ENCODE measurements around the gene LDLRAD2. TPM values are rescaled to one million over a fixed set of nuclear protein-coding genes. Genes with fewer than 3 reads are reported as not detected.
"Not testable (repeated sequence)": the region's sequence is repeated elsewhere in the genome, so short reads cannot be mapped to it uniquely, and the experiment has no call there.

LDLRAD2 gene
- total RNA-seq, 1 experiment from 2014 or later, result not detected

DNA sequence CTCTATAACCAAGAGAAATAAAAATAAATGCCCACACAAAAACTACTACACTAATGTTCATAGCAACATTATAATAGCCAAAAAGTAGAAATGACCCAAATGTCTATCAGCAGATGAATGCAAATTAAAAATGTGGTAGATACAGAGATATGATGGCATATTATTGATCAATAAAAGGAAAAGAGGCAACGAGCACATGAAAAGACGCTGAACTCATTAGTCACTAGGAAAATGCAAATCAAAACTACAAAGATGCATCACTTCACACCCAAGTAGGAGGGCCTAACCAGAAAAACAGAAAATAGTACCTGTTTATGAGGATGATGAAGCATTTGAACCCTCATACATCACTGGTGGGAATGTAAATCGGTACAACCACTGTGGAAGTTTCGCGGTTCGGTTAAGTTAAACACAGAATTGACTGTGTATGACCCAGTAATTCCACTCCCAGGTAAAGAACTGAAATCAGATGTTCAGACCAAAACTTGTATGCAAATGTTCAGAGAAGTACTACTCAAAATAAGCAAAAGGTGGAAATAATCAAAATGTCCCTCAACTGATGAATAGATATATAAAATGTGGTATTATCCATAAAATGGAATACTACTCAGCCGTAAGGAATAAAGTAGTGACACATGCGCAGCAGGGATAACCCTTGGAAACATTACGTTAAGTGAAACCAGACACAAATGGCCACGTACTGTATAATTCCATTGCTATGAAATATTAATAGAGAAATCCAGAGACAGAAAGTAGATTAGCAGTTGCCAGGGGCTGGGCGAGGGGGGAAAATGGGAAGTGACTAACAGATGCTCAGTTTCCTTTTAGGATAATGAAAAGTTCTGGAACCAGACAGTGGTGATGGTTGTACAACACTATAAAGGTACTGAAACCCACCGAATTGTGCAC is 32.2 kb upstream of the LDLRAD2 start:
- DNase-seq, result no peak
- no peaks in the 10 kb centered on the region for H3K9me3 ChIP-seq
- H3K27me3 ChIP-seq, result no peaks in the 10 kb centered on the region
- H3K4me3 ChIP-seq, result no peak overlapping the region
- no peaks in the 10 kb centered on the region; the same call in 1 of the 2 replicates for H3K36me3 ChIP-seq

DNA sequence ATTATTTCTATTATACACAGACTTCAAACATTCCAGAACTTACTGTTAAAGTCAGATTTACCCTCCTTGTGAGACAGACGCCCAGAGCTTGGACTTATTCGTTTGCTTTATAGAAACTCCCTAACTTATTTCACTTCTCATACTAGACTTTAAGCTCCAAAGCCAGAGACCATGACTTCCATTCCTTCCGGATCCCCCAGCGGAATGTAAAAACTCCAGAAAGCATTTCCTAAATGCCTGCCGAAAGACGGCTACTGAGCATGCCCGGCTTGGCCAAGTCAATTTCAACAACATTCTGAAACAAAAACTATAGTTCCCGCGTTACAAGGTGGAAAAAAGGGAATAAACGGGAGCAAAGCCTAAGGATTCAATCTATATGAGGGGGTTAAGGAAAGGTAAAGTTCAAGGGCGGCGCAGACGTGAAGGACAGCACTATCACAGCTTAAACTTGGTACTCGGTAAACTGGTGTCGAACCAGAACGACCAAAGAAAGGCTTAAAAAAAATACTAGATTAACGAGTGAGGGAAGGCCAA is 30.2 kb upstream of the LDLRAD2 start:
- no peaks in the 10 kb centered on the region for H3K9me3 ChIP-seq
- DNase-seq, result peak; percentile 12
- H3K27me3 ChIP-seq, result no peaks in the 10 kb centered on the region
- H3K36me3 ChIP-seq, result no peaks in the 10 kb centered on the region
- H3K4me3 ChIP-seq, result peak overlapping the region; percentile 91

DNA sequence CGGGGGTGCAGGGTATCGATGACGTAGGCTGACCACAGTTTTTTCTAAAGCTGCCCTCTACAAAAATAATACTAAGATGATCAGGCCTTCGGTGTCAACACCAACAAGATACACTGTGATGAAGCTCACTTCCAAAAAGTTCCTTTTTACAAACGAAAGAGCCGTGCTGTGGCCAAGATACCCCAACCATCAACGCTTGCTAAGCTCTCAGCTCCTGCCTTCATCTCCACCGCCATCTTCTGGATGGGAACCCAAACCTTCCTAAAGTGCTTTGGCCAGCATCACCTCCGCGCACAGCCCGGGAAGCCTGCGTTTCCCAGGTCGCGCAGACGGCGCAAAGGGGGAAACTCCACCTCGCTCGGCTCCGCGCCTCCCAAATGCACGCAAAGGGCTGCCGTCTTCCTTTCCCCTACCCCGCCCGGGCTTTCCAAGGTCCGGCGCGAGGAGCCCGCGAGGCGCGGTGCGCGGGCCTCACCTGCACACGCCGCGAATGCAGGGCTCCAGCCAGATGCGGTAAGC is 29.7 kb upstream of the LDLRAD2 start:
- H3K9me3 ChIP-seq, result no peaks in the 10 kb centered on the region
- H3K36me3 ChIP-seq, result no peaks in the 10 kb centered on the region
- DNase-seq, result no peak
- H3K4me3 ChIP-seq, result peak overlapping the region; percentile 91
- no peaks in the 10 kb centered on the region for H3K27me3 ChIP-seq

DNA sequence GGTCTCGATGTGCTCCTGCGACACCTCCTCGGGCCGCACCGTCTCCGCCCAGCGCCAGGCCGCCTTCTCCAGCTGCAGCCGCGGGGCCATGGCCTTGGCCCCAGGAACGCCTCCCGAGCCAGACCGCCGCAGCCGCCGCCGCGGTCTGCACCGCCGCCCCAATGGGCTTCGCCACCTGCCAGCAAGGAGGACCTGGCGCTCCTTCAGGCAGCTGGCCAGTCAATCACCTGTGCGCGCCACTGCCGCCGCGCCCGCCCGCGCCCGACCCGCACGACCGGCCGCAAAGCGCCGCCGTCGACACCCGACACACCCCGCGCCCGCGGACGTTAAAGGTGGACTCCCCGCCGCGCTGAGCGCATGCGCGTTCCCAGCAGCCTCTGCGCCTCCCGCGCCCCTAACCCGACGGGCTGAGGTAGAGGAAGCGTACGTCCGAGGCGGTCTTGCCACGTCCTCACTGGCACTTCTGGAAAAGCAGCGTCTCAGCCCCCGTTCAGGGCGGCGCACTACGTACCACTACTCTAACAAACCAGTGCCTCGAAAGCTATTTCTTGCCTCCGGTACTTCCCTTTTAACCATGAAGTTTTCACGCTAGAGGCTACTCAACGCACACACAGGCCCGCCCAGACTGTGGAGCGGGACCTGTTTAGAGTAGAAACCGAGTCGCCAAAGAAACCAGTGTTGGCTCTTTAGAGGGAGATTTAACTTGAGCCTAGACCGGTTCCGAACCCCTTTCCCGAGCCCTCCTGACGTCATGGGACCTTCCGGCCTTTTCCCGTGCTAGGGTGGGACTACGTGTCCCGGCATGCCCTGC is 29.0 kb upstream of the LDLRAD2 start, which contains the start of gene USP48:
TSS of gene USP48 (minus strand) at position 282 of the 811 bp plus-strand sequence. CDS start at position 90, 192 bp downstream.
- Histone ChIP-seq H3K9me3 (no peaks in the 10 kb centered on the region), H3K4me3 (peak within 1 kb of the TSS; percentile 91), H3K27me3 (no peaks in the 10 kb centered on the region), H3K36me3 (no peaks in the 10 kb centered on the region)
- DNase-seq, result peak; percentile 96

DNA sequence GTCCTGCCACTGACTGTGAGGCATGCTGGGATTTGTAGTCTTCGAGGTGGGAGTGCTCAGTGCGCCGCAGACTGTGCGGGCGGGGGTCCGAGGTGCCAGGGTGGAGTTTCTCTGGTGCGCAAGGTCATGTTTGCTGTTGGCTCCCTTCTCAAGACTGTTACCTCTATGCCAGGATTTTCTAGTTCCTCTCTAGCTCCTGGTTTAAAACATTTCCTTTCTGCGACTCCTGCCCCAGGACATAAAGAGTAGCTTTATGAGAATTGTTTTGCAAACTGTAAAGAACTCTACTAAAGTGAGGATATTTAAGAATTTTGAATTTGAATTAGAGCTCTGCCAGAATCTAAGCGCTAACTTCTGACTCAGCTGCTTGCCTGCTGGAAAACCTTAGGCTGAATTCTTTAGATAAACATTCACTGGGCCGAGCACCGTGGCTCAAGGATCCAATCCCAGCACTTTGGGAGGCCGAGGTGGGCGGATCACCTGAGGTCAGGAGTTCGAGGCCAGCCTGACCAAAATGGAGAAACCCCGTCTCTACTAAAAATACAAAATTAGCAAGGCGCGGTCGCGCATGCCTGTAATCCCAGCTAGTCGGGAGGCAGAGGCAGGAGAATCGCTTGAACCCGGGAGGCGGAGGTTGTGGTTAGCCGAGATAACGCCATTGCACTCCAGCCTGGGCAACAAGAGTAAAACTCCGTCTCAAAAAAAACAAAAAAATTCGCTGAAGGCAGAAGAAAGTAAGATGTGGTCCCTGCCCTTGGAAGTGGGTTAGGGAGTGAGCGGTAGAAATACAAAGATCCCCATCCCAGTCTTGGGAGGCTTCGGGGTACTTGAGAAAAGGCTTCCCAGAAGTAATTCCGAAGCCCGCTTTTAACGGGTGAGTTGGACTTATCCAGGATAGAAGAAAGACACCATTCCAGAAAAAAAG is 28.1 kb upstream of the LDLRAD2 start:
- H3K36me3 ChIP-seq, result no peaks in the 10 kb centered on the region
- no peaks in the 10 kb centered on the region for H3K9me3 ChIP-seq
- peak overlapping the region; percentile 91 for H3K4me3 ChIP-seq
- no peaks in the 10 kb centered on the region for H3K27me3 ChIP-seq
- peak; percentile 98 for DNase-seq

DNA sequence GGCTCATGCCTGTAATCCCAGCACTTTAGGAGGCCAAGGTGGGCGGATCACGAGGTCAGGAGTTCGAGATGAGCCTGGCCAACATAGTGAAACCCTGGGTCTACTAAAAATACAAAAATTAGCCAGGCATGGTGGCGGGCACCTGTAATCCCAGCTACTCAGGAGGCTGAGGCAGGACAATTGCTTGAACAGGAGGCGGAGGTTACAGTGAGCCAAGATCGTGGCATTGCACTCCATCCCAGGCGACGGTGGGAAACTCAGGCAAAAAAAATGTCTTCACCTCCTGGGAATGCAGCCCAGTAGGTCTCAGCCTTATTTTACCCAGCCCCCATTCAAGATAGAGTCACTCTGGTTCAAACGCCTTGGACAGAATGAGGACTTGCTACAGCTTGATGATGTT is 26.3 kb upstream of the LDLRAD2 start:
- H3K27me3 ChIP-seq, H3K4me3 ChIP-seq, DNase-seq, H3K9me3 ChIP-seq, H3K36me3 ChIP-seq: not testable (repeated sequence)

DNA sequence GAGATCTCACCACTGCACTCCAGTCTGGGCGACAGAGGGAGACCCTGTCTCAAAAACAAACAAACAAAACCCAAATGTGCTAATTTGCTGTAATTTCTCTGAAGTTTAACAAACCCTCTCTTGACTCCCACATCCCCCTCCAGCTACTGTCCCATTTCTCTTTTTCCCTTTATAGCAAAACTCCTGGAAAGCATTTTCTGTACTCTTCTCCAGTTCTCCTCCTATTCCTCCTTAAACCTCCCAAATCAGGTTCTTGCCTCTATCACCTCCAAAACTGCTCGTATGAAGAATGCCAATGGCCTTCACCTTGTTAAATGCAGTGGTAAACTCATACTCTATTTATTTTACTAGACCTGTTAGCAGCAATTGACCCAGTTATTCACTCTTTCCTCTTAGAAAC is 25.4 kb upstream of the LDLRAD2 start:
- DNase-seq, result no peak
- H3K4me3 ChIP-seq, result no peak overlapping the region
- no peaks in the 10 kb centered on the region for H3K27me3 ChIP-seq
- H3K36me3 ChIP-seq, result no peaks in the 10 kb centered on the region
- no peaks in the 10 kb centered on the region for H3K9me3 ChIP-seq

DNA sequence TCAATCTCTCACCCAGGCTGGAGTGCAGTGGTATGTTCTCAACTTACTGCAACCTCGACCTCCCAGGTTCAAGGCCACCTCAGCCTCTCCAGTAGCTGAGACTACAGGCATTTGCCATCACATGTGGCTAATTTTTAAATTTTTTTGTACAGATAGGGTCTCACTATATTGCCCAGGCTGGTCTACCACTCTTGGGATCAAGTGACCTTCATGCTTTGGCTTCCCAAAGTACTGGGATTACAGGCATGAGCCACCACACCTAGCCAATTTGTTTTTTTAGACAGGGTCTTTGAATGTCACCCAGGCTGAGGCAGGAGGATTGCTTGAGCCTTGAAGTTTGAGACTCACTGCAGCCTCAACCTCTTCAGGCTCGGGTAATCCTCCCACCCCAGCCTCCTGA is 19.0 kb upstream of the LDLRAD2 start:
- H3K36me3 ChIP-seq, result no peaks in the 10 kb centered on the region
- H3K9me3 ChIP-seq, result 0 out of 2 replicates have a peak, but pooled peaks cover 3% of the 10 kb centered on the region
- no peaks in the 10 kb centered on the region for H3K27me3 ChIP-seq
- no peak overlapping the region for H3K4me3 ChIP-seq
- DNase-seq, result no peak

DNA sequence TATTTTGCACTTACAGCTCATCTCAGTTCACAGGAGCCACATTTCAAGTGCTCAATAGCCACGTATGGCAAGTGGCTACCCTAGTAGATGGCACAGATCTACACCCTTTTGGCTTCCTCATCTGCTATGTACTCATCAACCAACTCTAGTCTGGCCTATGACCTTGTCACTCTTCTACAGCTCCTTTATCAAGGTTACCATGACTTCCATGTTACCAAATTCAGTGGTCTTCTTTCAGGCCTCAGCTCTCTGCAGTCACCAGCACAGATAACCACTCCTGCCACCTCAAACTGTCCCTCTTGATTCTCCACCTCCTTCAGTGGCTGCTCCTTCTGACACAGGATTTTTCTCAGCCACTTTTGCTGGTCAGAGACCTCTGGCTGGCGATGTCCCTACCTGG is 17.4 kb upstream of the LDLRAD2 start:
- DNase-seq, result no peak
- Histone ChIP-seq H3K36me3 (no peaks in the 10 kb centered on the region), H3K4me3 (no peak overlapping the region), H3K27me3 (no peaks in the 10 kb centered on the region), H3K9me3 (0 out of 2 replicates have a peak, but pooled peaks cover 3% of the 10 kb centered on the region)

DNA sequence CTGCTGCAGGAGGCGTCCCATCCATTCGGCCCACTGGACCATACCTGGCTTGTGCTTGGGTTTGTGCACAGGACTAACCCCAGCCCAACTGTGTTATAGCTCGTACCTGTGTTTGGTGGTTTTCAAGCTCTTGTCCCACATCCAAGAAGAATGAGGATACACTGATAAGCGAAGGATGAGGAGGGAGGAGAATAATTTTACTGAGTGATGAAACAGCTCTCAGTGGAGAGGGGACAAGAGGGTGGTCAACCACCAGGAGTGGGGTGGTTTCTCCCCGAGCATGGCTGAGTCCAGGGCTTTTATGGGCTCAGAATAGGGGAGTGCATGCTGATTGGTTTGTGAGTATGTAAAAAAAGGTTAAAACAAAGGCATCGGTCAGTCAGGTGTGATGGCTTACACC is 17.0 kb upstream of the LDLRAD2 start:
- 0 out of 2 replicates have a peak, but pooled peaks cover 3% of the 10 kb centered on the region for H3K9me3 ChIP-seq
- no peak overlapping the region for H3K4me3 ChIP-seq
- no peak for DNase-seq
- H3K27me3 ChIP-seq, result no peaks in the 10 kb centered on the region
- H3K36me3 ChIP-seq, result no peaks in the 10 kb centered on the region

DNA sequence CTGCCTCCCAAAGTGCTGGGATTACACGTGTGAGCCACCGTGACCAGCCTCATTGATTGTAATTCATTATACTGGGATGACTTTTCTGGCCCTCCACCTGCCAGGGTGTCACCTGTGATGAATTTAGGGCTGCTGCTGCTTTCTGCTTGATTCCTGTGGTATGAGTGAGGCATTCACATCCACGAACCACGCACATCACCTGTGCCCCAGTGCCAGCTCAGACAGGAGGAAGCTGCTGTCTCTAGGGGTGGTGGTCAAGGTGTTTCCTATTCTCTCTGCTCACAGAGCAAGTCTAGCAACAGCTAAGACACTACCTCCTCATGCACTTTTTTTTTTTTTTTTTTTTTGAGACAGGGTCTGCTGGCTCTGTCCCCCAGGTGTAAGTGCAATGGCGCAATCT is 12.3 kb upstream of the LDLRAD2 start:
- no peak overlapping the region for H3K4me3 ChIP-seq
- H3K9me3 ChIP-seq, result 0 out of 2 replicates have a peak, but pooled peaks cover 3% of the 10 kb centered on the region
- H3K36me3 ChIP-seq, result no peaks in the 10 kb centered on the region
- no peaks in the 10 kb centered on the region for H3K27me3 ChIP-seq
- DNase-seq, result no peak

DNA sequence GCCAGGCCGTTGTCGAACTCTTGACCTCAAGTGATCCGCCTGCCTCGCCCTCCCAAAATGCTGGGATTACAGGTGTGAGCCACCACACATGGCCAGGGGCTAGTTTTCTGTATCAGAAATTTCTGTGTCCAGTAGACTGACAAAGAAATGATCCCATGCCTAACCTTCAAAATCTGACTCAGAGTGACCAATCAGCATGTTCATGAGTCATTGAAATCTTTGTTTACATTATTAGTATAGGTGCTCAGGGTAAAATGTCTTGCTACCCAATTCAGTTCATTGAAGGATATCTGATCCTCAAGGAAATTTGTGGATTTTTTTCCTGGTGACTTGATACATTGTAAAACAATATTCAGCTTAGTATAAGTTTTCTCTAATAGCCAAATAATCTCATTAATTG is 11.0 kb upstream of the LDLRAD2 start:
- Histone ChIP-seq H3K9me3 (no peaks in the 10 kb centered on the region), H3K4me3 (no peak overlapping the region)

DNA sequence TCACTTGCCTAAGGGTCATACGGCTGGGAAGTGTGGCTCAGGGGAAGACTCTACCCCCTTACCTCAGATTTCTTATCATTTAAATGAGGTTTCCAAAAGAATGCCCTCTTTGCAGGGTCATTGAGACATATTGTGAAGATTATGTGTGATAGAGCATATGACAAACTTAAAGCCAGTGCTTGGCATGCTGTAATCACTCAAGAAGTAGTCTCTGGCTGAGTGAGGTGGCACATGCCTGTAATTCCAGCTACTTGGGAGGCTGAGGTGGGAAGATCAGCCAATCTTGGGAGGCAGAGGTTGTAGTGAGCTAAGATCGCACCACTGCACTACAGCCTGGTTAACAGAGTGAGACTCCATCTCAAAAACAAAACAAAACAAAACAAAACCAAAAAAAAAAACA is 7.5 kb upstream of the LDLRAD2 start:
- no peak overlapping the region for H3K4me3 ChIP-seq
- H3K27me3 ChIP-seq, result no peaks in the 10 kb centered on the region
- no peaks in the 10 kb centered on the region for H3K36me3 ChIP-seq
- H3K9me3 ChIP-seq, result no peaks in the 10 kb centered on the region
- no peak for DNase-seq

More for the DNA sequence above, 11.0 kb upstream of the LDLRAD2 start:
- Histone ChIP-seq H3K27me3 (no peaks in the 10 kb centered on the region), H3K36me3 (no peaks in the 10 kb centered on the region)
- no peak for DNase-seq

DNA sequence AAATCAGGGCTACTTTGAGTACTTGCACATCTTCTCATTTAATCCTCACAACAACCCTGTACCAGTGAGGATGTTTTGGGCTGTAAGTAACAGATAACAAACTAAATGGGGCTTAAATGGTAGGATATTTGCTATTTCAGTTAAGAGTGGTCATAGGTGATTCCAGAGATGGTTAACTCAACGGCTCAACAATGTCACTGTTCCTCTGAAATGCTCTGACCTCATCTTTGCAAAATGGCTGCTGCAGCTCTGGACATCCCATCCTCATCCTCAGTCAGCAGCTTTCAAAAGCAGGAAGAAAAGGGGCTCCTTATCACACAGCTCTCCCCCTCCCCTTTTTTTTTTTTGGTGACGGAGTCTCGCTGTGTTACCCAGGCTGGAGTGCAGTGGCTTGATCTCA is 1.5 kb downstream of the LDLRAD2 start:
- Histone ChIP-seq H3K4me3 (no peak overlapping the region), H3K9me3 (no peaks in the 10 kb centered on the region), H3K27me3 (no peaks in the 10 kb centered on the region), H3K36me3 (peaks cover 3% of the 10 kb centered on the region)
- DNase-seq, result no peak

DNA sequence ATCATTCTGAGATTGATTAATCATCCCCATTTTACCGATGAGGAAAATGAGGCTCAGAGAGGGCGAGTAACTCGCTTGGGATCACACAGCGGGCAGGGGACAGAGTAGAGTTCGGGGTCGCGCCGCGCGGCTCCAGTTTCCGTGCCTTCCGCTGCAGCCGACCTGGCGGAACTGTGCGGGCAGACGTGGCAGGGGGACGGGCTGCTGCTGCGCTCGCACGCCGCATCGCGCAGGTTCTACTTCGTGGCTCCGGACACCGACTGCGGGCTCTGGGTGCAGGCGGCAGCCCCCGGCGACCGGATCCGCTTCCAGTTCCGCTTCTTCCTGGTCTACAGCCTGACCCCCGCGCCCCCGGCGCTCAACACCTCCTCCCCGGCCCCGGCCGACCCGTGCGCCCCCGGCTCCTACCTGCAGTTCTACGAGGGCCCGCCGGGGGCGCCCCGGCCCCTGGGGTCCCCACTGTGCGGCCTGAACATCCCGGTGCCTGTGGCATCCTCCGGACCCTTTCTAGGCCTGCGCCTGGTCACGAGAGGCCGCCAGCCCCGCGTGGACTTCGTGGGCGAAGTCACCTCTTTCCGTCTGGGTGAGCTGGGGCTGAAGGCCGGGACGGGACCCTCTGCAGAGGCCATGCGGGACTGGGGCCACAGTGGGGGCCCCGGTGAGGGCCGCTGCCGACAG is 2.3 kb downstream of the LDLRAD2 start:
- H3K27me3 ChIP-seq, result no peaks in the 10 kb centered on the region
- no peaks in the 10 kb centered on the region for H3K9me3 ChIP-seq
- no peak for DNase-seq
- H3K36me3 ChIP-seq, result peaks cover 7% of the 10 kb centered on the region
- H3K4me3 ChIP-seq, result no peak overlapping the region

Data from MG63 (cell line).